IPS-18a (cell line): ENCODE measurements around the gene RIC1.
"Not testable (repeated sequence)": the region's sequence is repeated elsewhere in the genome, so short reads cannot be mapped to it uniquely, and the experiment has no call there.

ENCODE experiments used
- H3K27ac ChIP-seq: one replicate; pipeline ENCODE4 v1.5.1; 2013; ENCODE audit warnings: low read length
- H3K27me3 ChIP-seq: one replicate; pipeline ENCODE4 v1.6.1; 2013; ENCODE audit warnings: mild to moderate bottlenecking, low read length; ENCODE audit not compliant: control insufficient read depth, insufficient read depth
- H3K36me3 ChIP-seq: one replicate; pipeline ENCODE4 v1.6.1; 2013; ENCODE audit warnings: low read depth, low read length; ENCODE audit not compliant: control insufficient read depth
- H3K4me1 ChIP-seq: one replicate; pipeline ENCODE4 v1.6.1; 2013; ENCODE audit warnings: low read depth, low read length; ENCODE audit not compliant: control insufficient read depth
- H3K4me3 ChIP-seq: one replicate; pipeline ENCODE4 v1.5.1; 2013; ENCODE audit warnings: low read length
- H3K9ac ChIP-seq: one replicate; pipeline ENCODE4 v1.6.1; 2013; ENCODE audit warnings: mild to moderate bottlenecking, low read length, moderate library complexity
- H3K9me3 ChIP-seq: one replicate; pipeline ENCODE4 v1.6.1; 2013; ENCODE audit warnings: low read depth, low read length; ENCODE audit not compliant: control insufficient read depth

The RIC1 gene

GRCh38 chr9:5799314-5799713 is 170.4 kb downstream of the RIC1 start:
- no peak overlapping the region for H3K9ac ChIP-seq
- no peak overlapping the region for H3K27ac ChIP-seq
- no peaks in the 10 kb centered on the region for H3K27me3 ChIP-seq
- H3K4me1 ChIP-seq = no peaks in the 10 kb centered on the region
- H3K9me3 ChIP-seq = no peaks in the 10 kb centered on the region
- H3K36me3 ChIP-seq = no peaks in the 10 kb centered on the region
- H3K4me3 ChIP-seq = no peak overlapping the region

- H3K9ac ChIP-seq, H3K36me3 ChIP-seq, H3K27me3 ChIP-seq, H3K27ac ChIP-seq, H3K9me3 ChIP-seq, H3K4me1 ChIP-seq, H3K4me3 ChIP-seq: not testable (repeated sequence)
Measured at GRCh38 chr9:5800378-5800777, 171.5 kb downstream of the RIC1 start.

GRCh38 chr9:5800969-5801738 is 172.2 kb downstream of the RIC1 start:
- Histone ChIP-seq H3K36me3 (peaks cover 5% of the 10 kb centered on the region), H3K4me1 (no peaks in the 10 kb centered on the region), H3K4me3 (no peak overlapping the region), H3K27me3 (no peaks in the 10 kb centered on the region), H3K27ac (no peak overlapping the region), H3K9ac (no peak overlapping the region), H3K9me3 (no peaks in the 10 kb centered on the region)

- H3K9me3 ChIP-seq = no peaks in the 10 kb centered on the region
- H3K4me1 ChIP-seq = no peaks in the 10 kb centered on the region
- H3K36me3 ChIP-seq = peaks cover 5% of the 10 kb centered on the region
- H3K27ac ChIP-seq = no peak overlapping the region
- no peak overlapping the region for H3K9ac ChIP-seq
- no peak overlapping the region for H3K4me3 ChIP-seq
- H3K27me3 ChIP-seq = no peaks in the 10 kb centered on the region
Measured at GRCh38 chr9:5801739-5802113, 172.8 kb downstream of the RIC1 start.

GRCh38 chr9:5805478-5805877 is 176.6 kb downstream of the RIC1 start:
- no peak overlapping the region for H3K9ac ChIP-seq
- H3K36me3 ChIP-seq = peaks cover 12% of the 10 kb centered on the region

GRCh38 chr9:5811751-5812150 is 182.8 kb downstream of the RIC1 start:
- H3K4me1 ChIP-seq = no peaks in the 10 kb centered on the region
- peaks cover 11% of the 10 kb centered on the region for H3K36me3 ChIP-seq
- no peak overlapping the region for H3K4me3 ChIP-seq
- H3K9ac ChIP-seq = no peak overlapping the region
- H3K27ac ChIP-seq = no peak overlapping the region
- H3K9me3 ChIP-seq = no peaks in the 10 kb centered on the region
- H3K27me3 ChIP-seq = no peaks in the 10 kb centered on the region

More at GRCh38 chr9:5805478-5805877, 176.6 kb downstream of the RIC1 start:
- Histone ChIP-seq H3K4me1 (no peaks in the 10 kb centered on the region), H3K27me3 (no peaks in the 10 kb centered on the region), H3K9me3 (no peaks in the 10 kb centered on the region), H3K4me3 (no peak overlapping the region), H3K27ac (no peak overlapping the region)

- no peaks in the 10 kb centered on the region for H3K4me1 ChIP-seq
- no peaks in the 10 kb centered on the region for H3K9me3 ChIP-seq
- H3K36me3 ChIP-seq = peaks cover 11% of the 10 kb centered on the region
- no peak overlapping the region for H3K9ac ChIP-seq
- no peak overlapping the region for H3K4me3 ChIP-seq
- no peak overlapping the region for H3K27ac ChIP-seq
- H3K27me3 ChIP-seq = no peaks in the 10 kb centered on the region
Measured at GRCh38 chr9:5813824-5814223, 184.9 kb downstream of the RIC1 start.

- no peak overlapping the region for H3K27ac ChIP-seq
- H3K36me3 ChIP-seq = peaks cover 4% of the 10 kb centered on the region
- no peak overlapping the region for H3K4me3 ChIP-seq
- H3K4me1 ChIP-seq = no peaks in the 10 kb centered on the region
- H3K9me3 ChIP-seq = no peaks in the 10 kb centered on the region
- no peak overlapping the region for H3K9ac ChIP-seq
- no peaks in the 10 kb centered on the region for H3K27me3 ChIP-seq
Measured at GRCh38 chr9:5815461-5815860, 186.6 kb downstream of the RIC1 start.

GRCh38 chr9:5817862-5818261 is 189.0 kb downstream of the RIC1 start:
- no peak overlapping the region for H3K27ac ChIP-seq
- no peak overlapping the region for H3K4me3 ChIP-seq
- no peak overlapping the region for H3K9ac ChIP-seq
- no peaks in the 10 kb centered on the region for H3K36me3 ChIP-seq
- H3K4me1 ChIP-seq = no peaks in the 10 kb centered on the region
- no peaks in the 10 kb centered on the region for H3K27me3 ChIP-seq
- H3K9me3 ChIP-seq = no peaks in the 10 kb centered on the region

- H3K9me3 ChIP-seq = no peaks in the 10 kb centered on the region
- H3K36me3 ChIP-seq = peaks cover under 1% of the 10 kb centered on the region
- H3K4me1 ChIP-seq = no peaks in the 10 kb centered on the region
- H3K4me3 ChIP-seq = no peak overlapping the region
- no peak overlapping the region for H3K9ac ChIP-seq
- no peak overlapping the region for H3K27ac ChIP-seq
- H3K27me3 ChIP-seq = no peaks in the 10 kb centered on the region
Measured at GRCh38 chr9:5818424-5819142, 189.7 kb downstream of the RIC1 start.

- Histone ChIP-seq H3K27ac (no peak overlapping the region), H3K9ac (no peak overlapping the region), H3K9me3 (no peaks in the 10 kb centered on the region)
Measured at GRCh38 chr9:5819174-5819573, 190.3 kb downstream of the RIC1 start.

GRCh38 chr9:5820425-5820824 is 191.5 kb downstream of the RIC1 start:
- H3K27ac ChIP-seq = no peak overlapping the region
- no peak overlapping the region for H3K4me3 ChIP-seq
- no peaks in the 10 kb centered on the region for H3K9me3 ChIP-seq
- H3K9ac ChIP-seq = no peak overlapping the region
- H3K27me3 ChIP-seq = no peaks in the 10 kb centered on the region
- H3K4me1 ChIP-seq = no peaks in the 10 kb centered on the region
- peaks cover 11% of the 10 kb centered on the region for H3K36me3 ChIP-seq

More at GRCh38 chr9:5819174-5819573, 190.3 kb downstream of the RIC1 start:
- Histone ChIP-seq H3K4me1 (no peaks in the 10 kb centered on the region), H3K27me3 (no peaks in the 10 kb centered on the region), H3K4me3 (no peak overlapping the region), H3K36me3 (peaks cover 6% of the 10 kb centered on the region)
